Prostate gland (tissue), 2 donors: ENCODE data around the gene OR2B6. TPM values are rescaled to one million over a fixed set of nuclear protein-coding genes. Genes with fewer than 3 reads are reported as not detected.

Experiments used
- DNase-seq: peaks from one replicate; pipeline ENCODE4 v3.0.0-alpha.2; 2019; ENCODE audit warnings: low spot score
- H3K27ac ChIP-seq, 2 donors: fragments of 200-600 bp; sonication (generic); 2 replicates each; pipeline ENCODE4 v1.5.1; 2017 to 2019
- H3K27me3 ChIP-seq: fragments of 200-600 bp; sonication (generic); replicated peaks from 2 replicates; pipeline ENCODE4 v1.5.1; 2019; ENCODE audit not compliant: insufficient read depth
- H3K36me3 ChIP-seq, 2 donors: fragments of 200-600 bp; sonication (generic); 1 replicate in 1 of 2; 2 replicates in 1 of 2; pipeline versions ENCODE4 v1.5.1 to v1.8.1; 2017 to 2019
- H3K4me1 ChIP-seq: fragments of 200-600 bp; sonication (generic); replicated peaks from 2 replicates; pipeline ENCODE4 v1.5.1; 2019
- H3K4me3 ChIP-seq, 2 donors: fragments of 200-600 bp; sonication (generic); 2 replicates each; pipeline ENCODE4 v1.5.1; 2017 to 2019
- H3K9me3 ChIP-seq: fragments of 200-600 bp; sonication (generic); 2 replicates; pipeline ENCODE4 v1.5.1; 2017
- CTCF ChIP-seq, 4 experiments: fragments of 200-600 bp in 2 of 4; fragments of 450-650 bp in 2 of 4; sonication (generic) in 2 of 4; IDR thresholded peaks; 1 replicate in 3 of 4; 2 replicates in 1 of 4; pipeline ENCODE4 v1.5.1; 2016 to 2019; ENCODE audit warnings: antibody characterized with exemption in 4 of 4, mild to moderate bottlenecking in 2 of 4, moderate library complexity in 2 of 4
- POLR2A ChIP-seq: fragments of 450-650 bp; IDR thresholded peaks from one replicate; pipeline ENCODE4 v1.6.1; 2016; ENCODE audit warnings: antibody characterized with exemption, mild to moderate bottlenecking
- POLR2AphosphoS5 ChIP-seq: sonication (generic); formaldehyde crosslinking; IDR thresholded peaks from one replicate; pipeline ENCODE4 v1.6.1; 2017; ENCODE audit warnings: antibody characterized with exemption
- WGBS: methylation state at CpG from one replicate; pipeline ENCODE4 v1.1.5; 2018; 5-methylcytosine and 5-hydroxymethylcytosine counted together
- intact Hi-C: fragments of 100-400 bp; cut with DNase I; formaldehyde crosslinking; loops from one replicate; pipeline ENCODE4 v1.14.2; 2022
- total RNA-seq, 2 donors: library from RNA; depleted of rRNA; stranded (reverse); fragments of >200 nt; gene quantifications; one replicate each; pipeline ENCODE4 v1.1.0, GENCODE V29; 2016

OR2B6 gene
- total RNA-seq, 2 donors from 2014 or later = not detected

GRCh38 chr6:27994616-27995015 is 37.6 kb downstream of the OR2B6 start:
- H3K9me3 ChIP-seq = no peaks in the 10 kb centered on the region
- WGBS = 51% methylated on average over 2 of the region's 2 CpGs
- DNase-seq = no peak
- intact Hi-C loops = no loop called here
- H3K27ac ChIP-seq = no peak overlapping the region
- no peaks in the 10 kb centered on the region for H3K4me1 ChIP-seq
- no peak overlapping the region for H3K4me3 ChIP-seq
- H3K27me3 ChIP-seq = no peaks in the 10 kb centered on the region
- TF ChIP-seq POLR2AphosphoS5 (no peak), CTCF (IDR thresholded peaks at IDR 0.05) (no peak), POLR2A (no peak)
- H3K36me3 ChIP-seq = no peaks in the 10 kb centered on the region

- H3K4me3 ChIP-seq = no peak overlapping the region
- no peak for TF ChIP-seq POLR2AphosphoS5
- TF ChIP-seq CTCF (IDR thresholded peaks at IDR 0.05) = no peak
- TF ChIP-seq POLR2A = no peak
- intact Hi-C loops = no loop called here
- no peaks in the 10 kb centered on the region for H3K27me3 ChIP-seq
- H3K9me3 ChIP-seq = no peaks in the 10 kb centered on the region
- no peak for DNase-seq
- WGBS = 89% methylated on average over 15 of the region's 15 CpGs
- H3K27ac ChIP-seq = no peak overlapping the region
- H3K4me1 ChIP-seq = no peaks in the 10 kb centered on the region
- no peaks in the 10 kb centered on the region for H3K36me3 ChIP-seq
Measured at GRCh38 chr6:28000351-28001045, 43.5 kb downstream of the OR2B6 start.

- H3K4me3 ChIP-seq = no peak overlapping the region
- intact Hi-C loops = no loop called here
- WGBS = 85% methylated on average over 15 of the region's 15 CpGs
- no peaks in the 10 kb centered on the region for H3K27me3 ChIP-seq
- H3K36me3 ChIP-seq = no peaks in the 10 kb centered on the region
- no peak for TF ChIP-seq POLR2A
- DNase-seq = no peak
- no peaks in the 10 kb centered on the region for H3K4me1 ChIP-seq
- H3K27ac ChIP-seq = no peak overlapping the region
- H3K9me3 ChIP-seq = no peaks in the 10 kb centered on the region
Measured at GRCh38 chr6:28001351-28001750, 44.3 kb downstream of the OR2B6 start.

GRCh38 chr6:28001751-28002150 is 44.7 kb downstream of the OR2B6 start:
- Histone ChIP-seq H3K27ac (no peak overlapping the region), H3K36me3 (no peaks in the 10 kb centered on the region), H3K4me3 (no peak overlapping the region), H3K27me3 (no peaks in the 10 kb centered on the region), H3K4me1 (no peaks in the 10 kb centered on the region), H3K9me3 (no peaks in the 10 kb centered on the region)
- intact Hi-C loops = no loop called here
- WGBS = 28% methylated on average over 5 of the region's 5 CpGs
- no peak for TF ChIP-seq POLR2AphosphoS5
- TF ChIP-seq CTCF (IDR thresholded peaks at IDR 0.05) = no peak
- TF ChIP-seq POLR2A = no peak
- no peak for DNase-seq

- Histone ChIP-seq H3K4me3 (no peak overlapping the region), H3K36me3 (no peaks in the 10 kb centered on the region), H3K27me3 (no peaks in the 10 kb centered on the region), H3K4me1 (no peaks in the 10 kb centered on the region), H3K27ac (no peak overlapping the region), H3K9me3 (no peaks in the 10 kb centered on the region)
- 95% methylated on average over 5 of the region's 5 CpGs for WGBS
- intact Hi-C loops = no loop called here
- TF ChIP-seq POLR2AphosphoS5 (no peak), POLR2A (no peak), CTCF (IDR thresholded peaks at IDR 0.05) (no peak)
- no peak for DNase-seq
Measured at GRCh38 chr6:28002161-28002560, 45.1 kb downstream of the OR2B6 start.
